Prostate gland (tissue), 1 donor: ENCODE measurements around the gene MYO5A.

Source experiments
- POLR2A ChIP-seq: fragments of 450-650 bp; IDR thresholded peaks from one replicate; pipeline ENCODE4 v1.6.1; 2016; ENCODE audit warnings: antibody characterized with exemption, mild to moderate bottlenecking
- POLR2AphosphoS5 ChIP-seq: sonication (generic); formaldehyde crosslinking; IDR thresholded peaks from one replicate; pipeline ENCODE4 v1.6.1; 2017; ENCODE audit warnings: antibody characterized with exemption

- TF ChIP-seq POLR2AphosphoS5 (peak; percentile 5), POLR2A (no peak)
These were observed 39.4 kb upstream of the MYO5A start for GRCh38 chr15:52567871-52568600.
